SW480 (cell line): Measurements from ENCODE around the gene NXPH3.
"Not testable (repeated sequence)": the region's sequence is repeated elsewhere in the genome, so short reads cannot be mapped to it uniquely, and the experiment has no call there.

Experiments used
- DNase-seq: peaks from one replicate; pipeline ENCODE4 v3.0.0-alpha.2; 2016; ENCODE audit warnings: low spot score

The NXPH3 gene

GRCh38 chr17:49575679-49576087 is at the start of gene NXPH3:
Gene NXPH3 (plus strand): TSS chr17:49575871. CDS start chr17:49576220, 349 bp downstream.
- peak; percentile 73 for DNase-seq

- DNase-seq = no peak
Observed at GRCh38 chr17:49527927-49528651, 47.6 kb upstream of the NXPH3 start.

GRCh38 chr17:49528966-49529365 is 46.7 kb upstream of the NXPH3 start:
- no peak for DNase-seq

GRCh38 chr17:49530118-49530517 is 45.6 kb upstream of the NXPH3 start:
- DNase-seq = no peak

- DNase-seq = no peak
Observed at GRCh38 chr17:49543860-49544259, 31.8 kb upstream of the NXPH3 start.

- DNase-seq = no peak
Observed at GRCh38 chr17:49545007-49545660, 30.5 kb upstream of the NXPH3 start.

- no peak for DNase-seq
Observed at GRCh38 chr17:49545806-49546545, 29.7 kb upstream of the NXPH3 start.

GRCh38 chr17:49546546-49547535 is 28.8 kb upstream of the NXPH3 start:
- DNase-seq = no peak

- no peak for DNase-seq
Observed at GRCh38 chr17:49547566-49547965, 28.1 kb upstream of the NXPH3 start.

GRCh38 chr17:49548051-49548505 is 27.6 kb upstream of the NXPH3 start:
- DNase-seq = no peak

- DNase-seq = peak; percentile 55
Observed at GRCh38 chr17:49548506-49549310, 27.0 kb upstream of the NXPH3 start.

- no peak for DNase-seq
Observed at GRCh38 chr17:49549311-49549605, 26.4 kb upstream of the NXPH3 start.

GRCh38 chr17:49549691-49550678 is 25.7 kb upstream of the NXPH3 start:
- DNase-seq = no peak

- not testable (repeated sequence) for DNase-seq
Observed at GRCh38 chr17:49550764-49551163, 24.9 kb upstream of the NXPH3 start.

GRCh38 chr17:49551221-49552069 is 24.2 kb upstream of the NXPH3 start:
- no peak for DNase-seq

- DNase-seq = peak; percentile 36
Observed at GRCh38 chr17:49552070-49552751, 23.5 kb upstream of the NXPH3 start.

- no peak for DNase-seq
Observed at GRCh38 chr17:49553676-49554335, 21.9 kb upstream of the NXPH3 start.
